Right lobe of liver (tissue), 6 donors: ENCODE results near the gene MYLK2. TPM values are rescaled to one million over a fixed set of nuclear protein-coding genes. Genes with fewer than 3 reads are reported as not detected.

Source experiments
- ATAC-seq, 4 donors: fragments of 200-7000 bp; cut with Tn5 transposase; one replicate each; pipeline ENCODE4 v1.9.1; 2020; ENCODE audit warnings: mild to moderate bottlenecking in 4 of 4, moderate library complexity in 4 of 4
- DNase-seq, 3 donors: peaks; one replicate each; pipeline ENCODE4 v3.0.0-alpha.2; 2020
- H3K27ac ChIP-seq, 3 donors: fragments of 200-600 bp; one replicate each; pipeline ENCODE4 v1.8.0; 2022
- H3K27me3 ChIP-seq, 2 donors: fragments of 200-600 bp; one replicate each; pipeline ENCODE4 v1.8.0; 2022
- H3K36me3 ChIP-seq, 4 donors: fragments of 200-600 bp; sonication (generic) in 1 of 4; one replicate each; pipeline versions ENCODE4 v1.5.1 to v1.8.0; 2017 to 2022; ENCODE audit warnings: control low read depth in 1 of 4
- H3K4me1 ChIP-seq, 4 donors: fragments of 200-600 bp; sonication (generic) in 1 of 4; one replicate each; pipeline versions ENCODE4 v1.5.1 to v1.8.0; 2017 to 2022; ENCODE audit warnings: control low read depth in 1 of 4
- H3K4me3 ChIP-seq, 3 donors: fragments of 200-600 bp; one replicate each; pipeline ENCODE4 v1.8.0; 2022
- H3K9me3 ChIP-seq, 4 donors: fragments of 200-600 bp; sonication (generic) in 1 of 4; one replicate each; pipeline versions ENCODE4 v1.5.1 to v1.8.0; 2017 to 2022; ENCODE audit warnings: control low read depth in 1 of 4
- POLR2A ChIP-seq: fragments of 450-650 bp; IDR thresholded peaks from one replicate; pipeline ENCODE4 v1.6.1; 2017; ENCODE audit warnings: antibody characterized with exemption, mild to moderate bottlenecking
- WGBS: methylation state at CpG from one replicate; pipeline ENCODE4 v1.1.6; 2018; ENCODE audit warnings: low coverage, low lambda C conversion rate; ENCODE audit not compliant: insufficient coverage; ENCODE audit errors: missing lambda C conversion rate; 5-methylcytosine and 5-hydroxymethylcytosine counted together
- intact Hi-C, 2 donors: fragments of 100-400 bp; cut with DNase I; formaldehyde crosslinking; loops; one replicate each; pipeline versions ENCODE4 v1.11.2 to v1.14.1; 2022
- total RNA-seq, 6 experiments: library from RNA; depleted of rRNA in 2 of 6; stranded (reverse); fragments of >200 nt in 2 of 6; fragmentation: NEBNext Ultra II Directional in 3 of 6; extraction: Animal tissue kit (Norgen Biotek cat#: 25700) in 3 of 6; gene quantifications; one replicate each; pipeline versions ENCODE4 v1.1.0 to v1.2.4, GENCODE V29; 2016 to 2023
- TF ChIP-seq, protein P1 (sequence below), 4 donors: fragments of 200-600 bp in 3 of 4; fragments of 450-650 bp in 1 of 4; IDR thresholded peaks; one replicate each; pipeline versions ENCODE4 v1.5.1 to v1.8.0; 2016 to 2022; ENCODE audit warnings: antibody characterized with exemption in 4 of 4, mild to moderate bottlenecking in 2 of 4
- donor health status: DM: no; HTN: yes; CAD: no.
- donor health status: DM: no; HTN: no; CAD: no.
- donor health status: DM: no; HTN: no; CAD: no.
- donor health status: DM: no; HTN: yes; CAD: no.
- donor health status: DM: no; HTN: yes; CAD: no.

The MYLK2 gene
- total RNA-seq, 6 experiments from 2014 or later: not detected

GRCh38 chr20:31870726-31871617 is 51.8 kb downstream of the MYLK2 start:
- WGBS: 47% methylated on average over 3 of the region's 24 CpGs
- no peak overlapping the region for H3K27ac ChIP-seq
- peak overlapping the region; percentile 51 to 58 (median 54) for H3K4me3 ChIP-seq
- peak in 3 of 4 donors; percentile 9 to 27 (median 19) for ATAC-seq
- no peaks in the 10 kb centered on the region for H3K9me3 ChIP-seq
- H3K36me3 ChIP-seq: no peaks in the 10 kb centered on the region
- TF ChIP-seq, protein P1, sequence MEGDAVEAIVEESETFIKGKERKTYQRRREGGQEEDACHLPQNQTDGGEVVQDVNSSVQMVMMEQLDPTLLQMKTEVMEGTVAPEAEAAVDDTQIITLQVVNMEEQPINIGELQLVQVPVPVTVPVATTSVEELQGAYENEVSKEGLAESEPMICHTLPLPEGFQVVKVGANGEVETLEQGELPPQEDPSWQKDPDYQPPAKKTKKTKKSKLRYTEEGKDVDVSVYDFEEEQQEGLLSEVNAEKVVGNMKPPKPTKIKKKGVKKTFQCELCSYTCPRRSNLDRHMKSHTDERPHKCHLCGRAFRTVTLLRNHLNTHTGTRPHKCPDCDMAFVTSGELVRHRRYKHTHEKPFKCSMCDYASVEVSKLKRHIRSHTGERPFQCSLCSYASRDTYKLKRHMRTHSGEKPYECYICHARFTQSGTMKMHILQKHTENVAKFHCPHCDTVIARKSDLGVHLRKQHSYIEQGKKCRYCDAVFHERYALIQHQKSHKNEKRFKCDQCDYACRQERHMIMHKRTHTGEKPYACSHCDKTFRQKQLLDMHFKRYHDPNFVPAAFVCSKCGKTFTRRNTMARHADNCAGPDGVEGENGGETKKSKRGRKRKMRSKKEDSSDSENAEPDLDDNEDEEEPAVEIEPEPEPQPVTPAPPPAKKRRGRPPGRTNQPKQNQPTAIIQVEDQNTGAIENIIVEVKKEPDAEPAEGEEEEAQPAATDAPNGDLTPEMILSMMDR (IDR thresholded peaks at IDR 0.05): no peak
- no peak for DNase-seq
- peaks cover 0 to 8% (median 2%) of the 10 kb centered on the region in 4 donors for H3K4me1 ChIP-seq
- H3K27me3 ChIP-seq: no peaks in the 10 kb centered on the region
- intact Hi-C loops: no loop called here

GRCh38 chr20:31871618-31871954 is 52.4 kb downstream of the MYLK2 start:
- WGBS: no CpG with 5 or more reads among the region's 1 CpG
- no peak overlapping the region for H3K27ac ChIP-seq
- no peak overlapping the region for H3K4me3 ChIP-seq
- no peaks in the 10 kb centered on the region for H3K27me3 ChIP-seq
- no peak for ATAC-seq
- no peaks in the 10 kb centered on the region for H3K9me3 ChIP-seq
- intact Hi-C loops: no loop called here
- no peaks in the 10 kb centered on the region for H3K36me3 ChIP-seq
- peaks cover 0 to 8% (median 2%) of the 10 kb centered on the region in 4 donors for H3K4me1 ChIP-seq
- no peak for DNase-seq
- no peak for TF ChIP-seq POLR2A
- TF ChIP-seq, protein P1 (IDR thresholded peaks at IDR 0.05): no peak

DNA sequence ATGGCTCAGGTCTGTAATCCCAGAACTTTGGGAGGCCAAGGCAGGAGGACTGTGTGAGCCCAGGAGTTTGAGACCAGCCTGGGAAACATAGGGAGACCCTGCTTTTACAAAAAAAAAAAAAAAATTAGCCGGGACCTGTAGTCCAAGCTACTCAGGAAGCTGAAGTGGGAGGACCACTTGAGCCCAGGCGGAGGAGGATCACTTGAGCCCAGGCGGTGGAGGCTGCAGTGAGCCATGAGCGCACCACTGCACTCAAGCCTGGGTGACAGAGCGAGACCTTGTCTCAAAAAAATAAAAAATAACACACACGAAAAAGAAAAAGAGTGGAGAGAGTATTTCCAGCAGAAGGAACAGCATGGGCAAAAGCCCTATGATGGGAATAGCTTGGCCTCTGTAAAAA is 53.2 kb downstream of the MYLK2 start:
- no peaks in the 10 kb centered on the region for H3K9me3 ChIP-seq
- ATAC-seq (no peak), DNase-seq (no peak)
- H3K4me3 ChIP-seq: no peak overlapping the region
- H3K36me3 ChIP-seq: no peaks in the 10 kb centered on the region
- intact Hi-C loops: no loop called here
- H3K4me1 ChIP-seq: peaks cover 0 to 8% (median 2%) of the 10 kb centered on the region in 4 donors
- no peak for TF ChIP-seq POLR2A
- TF ChIP-seq, protein P1 (IDR thresholded peaks at IDR 0.05): no peak
- no peaks in the 10 kb centered on the region for H3K27me3 ChIP-seq
- no peak overlapping the region for H3K27ac ChIP-seq
- 89% methylated on average over 5 of the region's 6 CpGs for WGBS

- Histone ChIP-seq H3K27me3 (no peaks in the 10 kb centered on the region), H3K4me1 (no peaks in the 10 kb centered on the region), H3K36me3 (no peaks in the 10 kb centered on the region), H3K9me3 (no peaks in the 10 kb centered on the region), H3K27ac (no peak overlapping the region), H3K4me3 (no peak overlapping the region)
- intact Hi-C loops: no loop called here
- TF ChIP-seq, protein P1 (IDR thresholded peaks at IDR 0.05): no peak
- no peak for TF ChIP-seq POLR2A
- DNase-seq: no peak
- no peak for ATAC-seq
- 45% methylated on average over 2 of the region's 2 CpGs for WGBS
These were observed 56.5 kb downstream of the MYLK2 start for GRCh38 chr20:31875671-31876070.
